ENCODE results near the gene BCR.

- TF ChIP-seq CTCF (IDR thresholded peaks at IDR 0.05): no peak
- TF ChIP-seq POLR2A (IDR thresholded peaks at IDR 0.05): no peak
These were observed 185.7 kb downstream of the BCR start for GRCh38 chr22:23365961-23366360.
